Measurements from ENCODE around the gene UBASH3B.

Gene UBASH3B

GRCh38 chr11:122678406-122678805 lies 22.9 kb downstream of the UBASH3B start:
- DNase-seq (ENCODE audit: low read depth): no peak

DNA sequence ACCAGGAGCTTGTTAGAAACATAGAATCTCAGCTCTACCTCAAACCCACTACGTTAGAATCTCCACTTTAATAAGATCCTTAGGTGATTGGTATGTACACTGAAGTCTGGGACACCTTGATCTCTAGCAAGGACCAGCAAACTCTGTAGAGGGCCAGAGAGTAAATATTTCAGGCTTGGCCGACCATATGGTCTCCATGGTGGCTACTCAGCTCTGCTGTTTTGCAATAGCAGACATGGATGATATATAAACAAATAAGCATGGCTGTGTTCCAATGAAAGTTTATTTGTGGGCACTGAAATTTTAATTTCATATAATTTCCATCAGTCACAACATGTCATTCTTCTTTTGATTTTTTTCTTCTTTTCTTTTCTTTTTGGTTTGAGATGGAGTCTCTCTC lies 23.9 kb downstream of the UBASH3B start:
- no peak for DNase-seq (ENCODE audit: low read depth)

GRCh38 chr11:122681070-122681469 lies 25.5 kb downstream of the UBASH3B start:
- DNase-seq (ENCODE audit: low read depth): no peak

DNA sequence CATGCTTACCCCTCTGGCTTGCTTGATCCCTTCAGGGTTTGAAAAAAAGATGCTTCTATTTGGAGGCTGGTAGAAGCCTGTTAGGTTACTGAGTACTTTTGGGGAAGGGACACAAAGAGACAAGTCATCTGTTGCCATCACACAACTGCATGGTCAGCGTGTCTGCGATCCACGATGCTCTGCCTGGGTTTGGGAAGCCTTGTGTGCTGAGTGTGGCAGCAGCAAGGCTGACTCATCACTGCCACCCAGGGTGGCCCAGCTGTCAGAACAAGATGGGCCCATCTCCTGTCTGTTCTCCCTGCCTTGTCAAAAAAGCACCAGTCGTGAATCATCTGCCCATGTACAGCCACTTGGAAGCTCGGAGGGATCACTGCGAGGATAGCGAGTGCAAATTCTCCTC lies 26.2 kb downstream of the UBASH3B start:
- DNase-seq (ENCODE audit: low read depth): no peak

GRCh38 chr11:122682464-122682863 lies 26.9 kb downstream of the UBASH3B start:
- DNase-seq (ENCODE audit: low read depth): no peak

DNA sequence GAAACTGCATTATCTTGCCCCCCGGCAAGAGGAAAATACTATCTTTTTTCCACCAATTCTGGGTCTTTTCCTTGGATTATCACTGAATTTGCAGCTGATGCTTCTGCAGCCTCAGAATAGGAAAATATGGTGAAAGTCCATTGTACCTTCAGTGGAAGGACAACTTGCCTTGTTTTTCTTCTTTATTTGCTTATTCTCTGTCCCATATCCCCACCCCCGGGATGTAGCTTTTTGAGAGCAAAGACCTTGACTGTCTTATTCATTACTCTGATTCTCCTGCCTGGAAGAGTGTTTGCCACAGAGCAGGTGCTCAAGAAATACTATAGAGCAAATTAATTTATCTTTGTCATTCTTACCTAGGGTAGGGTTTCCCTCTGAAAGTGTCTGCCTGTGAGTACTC lies 29.5 kb downstream of the UBASH3B start:
- DNase-seq (ENCODE audit: low read depth): no peak

GRCh38 chr11:122686111-122686510 lies 30.6 kb downstream of the UBASH3B start:
- DNase-seq (ENCODE audit: low read depth): no peak

GRCh38 chr11:122690384-122690783 lies 34.9 kb downstream of the UBASH3B start:
- DNase-seq (ENCODE audit: low read depth): no peak

DNA sequence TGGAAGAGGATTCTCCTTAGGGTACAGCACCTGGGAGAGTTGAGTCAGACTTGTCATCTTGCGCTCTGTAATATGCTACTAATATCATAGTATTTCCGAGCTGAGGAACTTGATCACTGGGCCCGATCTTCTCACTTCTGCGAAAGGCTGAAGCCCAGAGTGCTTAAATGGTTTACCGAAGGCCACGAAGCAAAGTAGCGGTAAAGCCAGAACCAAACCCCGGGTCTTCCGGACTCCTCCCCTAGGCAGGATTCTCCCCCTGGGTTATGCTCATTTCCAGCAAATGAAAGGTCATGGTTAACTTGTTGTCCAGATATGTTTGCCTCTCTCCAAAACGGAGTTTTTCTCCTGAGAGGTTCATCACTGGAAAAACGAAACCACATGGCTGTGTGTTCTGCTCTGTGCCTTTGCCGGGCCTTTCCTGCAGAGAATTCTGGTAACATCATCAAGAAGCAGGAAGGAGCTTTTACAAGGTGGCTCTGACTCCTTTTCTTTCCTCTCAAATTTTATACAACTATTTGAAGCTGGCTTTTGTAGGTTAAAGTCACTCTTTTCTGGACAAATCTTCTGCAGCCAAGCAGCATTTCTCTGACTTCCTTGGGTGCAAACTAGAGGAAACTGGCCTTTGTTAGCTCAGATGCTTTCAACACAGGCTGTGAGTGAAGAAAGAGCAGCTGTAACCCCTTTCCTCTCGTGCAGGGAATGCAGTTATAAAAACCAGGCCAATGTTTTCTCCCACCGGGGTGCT lies 35.5 kb downstream of the UBASH3B start:
- no peak for DNase-seq (ENCODE audit: low read depth)

DNA sequence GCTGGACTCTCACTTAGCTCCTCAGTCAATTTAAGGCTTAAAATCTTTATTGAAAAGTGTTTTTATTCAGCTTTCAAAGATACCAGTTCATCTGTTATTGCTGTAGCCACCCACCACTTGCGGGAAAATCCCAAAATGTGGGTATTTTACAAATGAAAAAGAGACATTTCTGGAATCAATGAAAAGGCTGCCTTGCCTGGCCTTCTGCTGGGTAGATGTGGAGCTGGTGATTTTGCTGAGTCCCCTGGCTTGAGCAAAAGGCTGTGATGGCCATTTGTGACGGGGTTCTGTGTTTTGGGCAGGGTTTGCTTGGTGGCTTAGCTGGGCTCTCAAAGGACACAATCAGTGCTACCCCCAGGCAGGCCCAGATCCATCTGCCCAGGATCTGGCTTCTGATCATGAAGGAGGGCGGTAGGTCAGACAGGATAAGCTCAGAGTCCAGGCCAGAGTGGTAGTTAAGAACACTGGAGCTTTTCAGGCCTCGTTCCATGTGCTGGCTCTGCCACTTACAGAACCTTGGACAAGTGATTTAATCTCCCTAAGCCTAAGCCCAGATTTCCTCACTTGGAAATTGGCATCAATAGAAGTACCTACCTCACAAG lies 36.1 kb downstream of the UBASH3B start:
- no peak for DNase-seq (ENCODE audit: low read depth)

- DNase-seq (ENCODE audit: low read depth): no peak
Measured at GRCh38 chr11:122692444-122692843, 36.9 kb downstream of the UBASH3B start.

GRCh38 chr11:122695076-122695615 lies 39.6 kb downstream of the UBASH3B start:
- no peak for DNase-seq (ENCODE audit: low read depth)

GRCh38 chr11:122696662-122697061 lies 41.1 kb downstream of the UBASH3B start:
- DNase-seq (ENCODE audit: low read depth): peak; percentile 48

- peak; percentile 30 for DNase-seq (ENCODE audit: low read depth)
Measured at GRCh38 chr11:122697636-122698167, 42.2 kb downstream of the UBASH3B start.

- DNase-seq (ENCODE audit: low read depth): no peak
Measured at GRCh38 chr11:122698392-122698791, 42.9 kb downstream of the UBASH3B start.

- no peak for DNase-seq (ENCODE audit: low read depth)
Measured at GRCh38 chr11:122700666-122701065, 45.1 kb downstream of the UBASH3B start.

GRCh38 chr11:122701143-122701542 lies 45.6 kb downstream of the UBASH3B start:
- no peak for DNase-seq (ENCODE audit: low read depth)

GRCh38 chr11:122703541-122704272 lies 48.2 kb downstream of the UBASH3B start:
- no peak for DNase-seq (ENCODE audit: low read depth)

DNA sequence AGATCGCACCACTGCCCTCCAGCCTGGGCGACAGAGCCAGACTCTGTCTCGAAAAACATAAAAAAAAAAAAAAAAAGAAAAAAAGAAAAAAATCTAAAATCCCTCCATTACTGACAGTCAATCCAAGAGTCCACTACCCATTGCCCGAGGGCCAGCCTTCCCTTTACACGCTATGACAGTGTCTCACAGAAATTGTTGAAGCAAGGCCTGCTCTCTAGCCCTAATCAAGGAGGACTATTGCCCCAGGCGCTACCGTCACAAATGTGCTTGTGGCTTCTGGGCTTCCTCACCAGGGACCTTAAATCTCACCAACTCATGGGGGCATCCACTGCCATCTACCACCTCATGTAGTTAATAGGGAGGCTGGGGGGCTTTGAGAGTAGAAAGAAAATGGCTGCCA lies 49.9 kb downstream of the UBASH3B start:
- no peak for DNase-seq (ENCODE audit: low read depth)

DNA sequence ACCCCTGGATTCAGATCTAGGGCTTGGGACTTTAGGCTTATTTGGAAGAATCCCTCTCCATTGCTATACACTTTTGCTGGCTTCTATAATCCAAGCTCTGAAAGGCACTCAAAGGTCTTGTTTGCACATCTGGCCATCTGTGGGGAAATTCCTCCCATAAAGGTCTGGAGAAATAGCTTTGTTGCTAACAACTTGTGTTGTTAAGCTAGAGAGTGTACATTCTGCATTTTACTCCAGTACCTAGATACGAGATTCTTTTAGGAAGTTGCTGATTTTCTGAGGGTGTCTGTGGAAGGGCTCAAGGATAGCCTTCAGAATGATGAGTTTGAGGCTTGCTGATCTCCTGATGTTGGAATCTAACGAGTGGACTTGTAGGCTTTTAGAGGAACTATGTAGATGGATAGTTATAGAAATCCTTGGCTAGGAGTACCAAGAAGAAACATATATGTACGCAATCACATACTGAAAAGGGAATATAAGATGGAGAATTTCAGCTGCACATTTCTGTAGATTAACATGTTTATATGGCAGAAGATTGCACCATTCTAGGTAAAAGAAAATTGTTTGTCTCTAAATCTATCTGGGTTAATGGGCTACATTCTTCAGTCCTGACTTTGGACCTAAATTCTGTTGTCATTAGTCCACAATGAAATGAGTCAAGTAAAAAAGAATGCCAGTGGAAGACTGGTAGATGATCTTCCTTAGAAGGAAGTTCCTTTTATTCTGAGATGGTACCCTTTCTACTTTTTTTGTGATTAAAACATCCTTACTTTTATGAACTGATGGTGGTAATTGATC lies 51.0 kb downstream of the UBASH3B start:
- DNase-seq (ENCODE audit: low read depth): no peak

DNA sequence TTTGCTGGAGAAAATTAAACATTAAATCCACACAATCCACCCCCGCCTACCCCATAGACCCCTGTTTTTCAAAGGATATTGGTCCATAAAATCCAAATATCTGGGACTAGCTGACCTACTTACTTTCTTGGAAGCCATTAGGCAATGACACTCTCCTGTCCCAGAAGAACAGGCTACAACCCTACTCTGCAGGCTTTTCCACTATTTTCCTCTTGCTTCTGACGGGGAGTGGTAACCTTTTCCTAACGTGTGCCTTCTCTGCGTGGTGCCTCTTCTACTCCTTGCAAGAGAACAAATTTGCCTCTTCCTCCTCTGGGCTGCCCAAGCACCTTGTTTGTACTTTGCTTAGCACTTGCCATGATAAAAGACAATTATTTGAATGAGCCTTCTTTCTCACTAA lies 51.6 kb downstream of the UBASH3B start:
- no peak for DNase-seq (ENCODE audit: low read depth)

GRCh38 chr11:122707901-122708300 lies 52.4 kb downstream of the UBASH3B start:
- DNase-seq (ENCODE audit: low read depth): no peak

Data from T follicular helper cell (primary cell).